K562 (cell line): Measurements from ENCODE around the gene STXBP4. TPM values are rescaled to one million over a fixed set of nuclear protein-coding genes. Genes with fewer than 3 reads are reported as not detected.

ENCODE experiments used
- ATAC-seq: fragments of 200-7000 bp; cut with Tn5 transposase; 3 replicates; pipeline ENCODE4 v1.9.1; 2020; ENCODE audit warnings: moderate library complexity
- BruUV-seq: library from RNA; stranded (reverse); fragments of 400-500 nt; replicated peaks from 2 replicates; lab custom pipeline; 2021; lab: Mats Ljungman, UMichigan
- CTCF ChIA-PET: fragments of 300-600 bp; formaldehyde crosslinking; extraction: SDS; loops from one replicate; lab custom pipeline; 2021; ENCODE audit warnings: low intra/inter-chr PET ratio; lab: Yijun Ruan, JAX
- POLR2A ChIA-PET: fragments of 300-600, 350-650 bp; sonication (Branson Sonifier 250); formaldehyde crosslinking; extraction: SDS; loops from one replicate; lab custom pipeline; 2021; ENCODE audit warnings: antibody characterized with exemption, inconsistent platforms; lab: Yijun Ruan, JAX
- DNase-seq, 4 experiments: peaks; one replicate each; pipeline versions ENCODE4 v3.0.0 to v3.0.0-alpha.2; 2011 to 2018; ENCODE audit warnings: low spot score in 3 of 4, mixed read lengths in 3 of 4; ENCODE audit errors: extremely low read depth in 1 of 4
- FAIRE-seq: peaks from 2 replicates; lab custom pipeline; 2011; peaks lifted over from hg19 to GRCh38; lab: Jason Lieb, UNC
- H2AFZ ChIP-seq: 2 replicates; pipeline ENCODE4 v1.6.0; 2011; ENCODE audit warnings: low read depth, low read length, control low read depth, inconsistent platforms
- H3K27ac ChIP-seq: fragments of 200-600 bp; 3 replicates; pipeline ENCODE4 v1.8.0; 2011; ENCODE audit warnings: low read depth, mild to moderate bottlenecking, control low read depth, inconsistent platforms, low read length, moderate library complexity, mixed read lengths; ENCODE audit errors: extremely low read depth
- H3K27me3 ChIP-seq, 2 experiments: fragments of 300-600 bp in 1 of 2; 2 replicates in 1 of 2; 3 replicates in 1 of 2; pipeline versions ENCODE4 v1.6.0 to v1.8.0; 2011; ENCODE audit warnings: inconsistent platforms in 2 of 2, low read length in 2 of 2, mild to moderate bottlenecking in 1 of 2, mixed read lengths in 1 of 2, moderate library complexity in 1 of 2; ENCODE audit not compliant: control insufficient read depth in 2 of 2, insufficient read depth in 2 of 2
- H3K36me3 ChIP-seq: fragments of 300-600 bp; 3 replicates; pipeline ENCODE4 v1.8.0; 2011; ENCODE audit warnings: mild to moderate bottlenecking, low read length, inconsistent platforms; ENCODE audit not compliant: control insufficient read depth, insufficient read depth
- H3K4me1 ChIP-seq, 2 experiments: fragments of 200-600 bp in 1 of 2; replicated peaks in 1 of 2; 2 replicates in 1 of 2; 3 replicates in 1 of 2; pipeline versions ENCODE4 v1.5.1 to v1.8.0; 2011; ENCODE audit warnings: inconsistent platforms in 2 of 2, low read length in 2 of 2, mild to moderate bottlenecking in 1 of 2, mixed read lengths in 1 of 2, moderate library complexity in 1 of 2; ENCODE audit not compliant: control insufficient read depth in 2 of 2, insufficient read depth in 2 of 2
- H3K4me2 ChIP-seq: 2 replicates; pipeline ENCODE4 v1.6.1; 2011; ENCODE audit warnings: low read length, control low read depth, inconsistent platforms, mixed read lengths; ENCODE audit not compliant: insufficient read depth
- H3K4me3 ChIP-seq: fragments of 200-600 bp; sonication (generic), shearing (Covaris generic); 2 replicates; pipeline ENCODE4 v1.5.1; 2016; ENCODE audit warnings: control low read depth, inconsistent platforms
- H3K79me2 ChIP-seq: fragments of 200-600 bp; 3 replicates; pipeline ENCODE4 v1.8.0; 2011; ENCODE audit warnings: low read length, inconsistent platforms; ENCODE audit not compliant: control insufficient read depth, insufficient read depth
- H3K9ac ChIP-seq, 2 experiments: 2 replicates each; pipeline versions ENCODE4 v1.6.0 to v1.6.1; 2011; ENCODE audit warnings: low read depth in 2 of 2, low read length in 2 of 2, control low read depth in 1 of 2, inconsistent platforms in 1 of 2, mild to moderate bottlenecking in 1 of 2, mixed read lengths in 1 of 2; ENCODE audit not compliant: insufficient read depth in 1 of 2
- H3K9me1 ChIP-seq: one replicate; pipeline ENCODE4 v1.6.0; 2011; ENCODE audit warnings: inconsistent platforms, mild to moderate bottlenecking, low read length, moderate library complexity; ENCODE audit not compliant: control insufficient read depth, insufficient read depth
- H3K9me3 ChIP-seq: replicated peaks from 2 replicates; pipeline ENCODE4 v1.5.1; 2011; ENCODE audit warnings: low read depth, low read length, inconsistent platforms; ENCODE audit not compliant: control insufficient read depth, insufficient read depth
- H4K20me1 ChIP-seq: replicated peaks from 2 replicates; pipeline ENCODE4 v1.6.1; 2011; ENCODE audit warnings: low read length, inconsistent platforms, mixed read lengths; ENCODE audit not compliant: control insufficient read depth, insufficient read depth
- CBFA2T3 ChIP-seq: fragments of 450-650 bp; IDR thresholded peaks from 2 replicates; pipeline ENCODE4 v1.6.1; 2017
- HMBOX1 ChIP-seq: sonication (generic); IDR thresholded peaks from 2 replicates; pipeline ENCODE4 v1.6.1; 2016
- PCBP2 ChIP-seq: fragments of 200-400 bp; formaldehyde crosslinking; IDR thresholded peaks from 2 replicates; pipeline ENCODE4 v1.6.1; 2018; ENCODE audit warnings: low read length, low read depth, mild to moderate bottlenecking, moderate library complexity; ENCODE audit not compliant: poor library complexity, severe bottlenecking
- PHB2 ChIP-seq: fragments of 450-650 bp; IDR thresholded peaks from 2 replicates; pipeline ENCODE4 v1.6.1; 2017; ENCODE audit warnings: low read depth
- ZFPM2 ChIP-seq: fragments of 250-450 bp; sonication (Bioruptor Pico); IDR thresholded peaks from 2 replicates; pipeline ENCODE4 v1.5.1; 2022; ENCODE audit warnings: mild to moderate bottlenecking
- in situ Hi-C: fragments of 300-500 bp; cut with MboI; formaldehyde crosslinking; loops from 4 replicates; pipeline ENCODE4 v1.15.0; 2018; ENCODE audit warnings: inconsistent platforms, mixed read lengths
- intact Hi-C: fragments of 100-400 bp; cut with micrococcal nuclease; formaldehyde crosslinking; loops from 2 replicates; pipeline ENCODE4 v1.14.2; 2022
- polyA plus RNA-seq, 8 experiments: library from polyadenylated mRNA; depleted of rRNA in 4 of 8; stranded (reverse) in 5 of 8; unstranded in 3 of 8; fragments of >200 nt; fragmentation: Nextera tagmentation in 2 of 8; fragmentation: Illumina TruSeq in 1 of 8; extraction: Ambion mirVana in 2 of 8; extraction: Trizol in 1 of 8; gene quantifications; 2 replicates each; pipeline versions ENCODE4 v1.2.1 to v1.2.3, GENCODE V29; 2011 to 2014; ENCODE audit warnings: inconsistent platforms in 1 of 8, missing spikeins in 1 of 8
- total RNA-seq, 7 experiments: library from RNA; depleted of rRNA in 6 of 7; stranded (reverse); fragments of >200 nt in 6 of 7; fragmentation: Illumina TruSeq in 2 of 7; extraction: Trizol in 2 of 7; gene quantifications; 2 replicates each; pipeline versions ENCODE4 v1.2.1 to v1.2.3, GENCODE V29; 2011 to 2021; ENCODE audit warnings: low replicate concordance in 1 of 7
- TF ChIP-seq, protein P1 (sequence below): sonication (generic); formaldehyde crosslinking; IDR thresholded peaks from 2 replicates; pipeline ENCODE4 v1.8.0; 2022; ENCODE audit warnings: mild to moderate bottlenecking, missing genetic modification reagents

STXBP4 gene
- total and polyA plus RNA-seq, 9 of the 15 experiments (the other 6 are each of a cell fraction or from before 2014, with no cell fraction given), result 11.6 to 23.2 (median 18.5) TPM

GRCh38 chr17:55069983-55070529, 101.5 kb downstream of the STXBP4 start:
- H3K4me1 ChIP-seq, result peaks cover 0 to 39% of the 10 kb centered on the region in 2 experiments; a peak in 3 of 5 replicates
- H4K20me1 ChIP-seq, result no peaks in the 10 kb centered on the region
- in situ Hi-C loops (no loop called here), intact Hi-C loops (loop anchor here (10.0 kb wide), 1 partner anchor 105 kb away; no protein-coding TSS in a partner anchor)
- no peaks in the 10 kb centered on the region for H3K27me3 ChIP-seq
- H3K79me2 ChIP-seq, result no peaks in the 10 kb centered on the region
- ChIA-PET POLR2A (interaction anchor here (0.6 kb wide), 1 partner anchor 799 kb away, joined by 3 read pairs; no protein-coding TSS in a partner anchor), CTCF (no interaction called here)
- no peak overlapping the region for H2AFZ ChIP-seq
- H3K4me3 ChIP-seq, result no peak overlapping the region
- ATAC-seq (peak; percentile 52), DNase-seq (no peak), FAIRE-seq (no peak)
- H3K9me1 ChIP-seq, result no peaks in the 10 kb centered on the region
- BruUV-seq, result no TSS peak
- H3K9me3 ChIP-seq, result no peaks in the 10 kb centered on the region
- H3K36me3 ChIP-seq, result peaks cover 5% of the 10 kb centered on the region; the same call in 2 of the 3 replicates
- H3K27ac ChIP-seq, result peak overlapping the region; percentile 63; the same call in 1 of the 3 replicates
- TF ChIP-seq ZFPM2 (no peak), HMBOX1 (peak; percentile 68; the same call in 1 of the 2 replicates), CBFA2T3 (peak; percentile 22; the same call in 1 of the 2 replicates), PCBP2 (no peak), PHB2 (no peak)
- TF ChIP-seq, protein P1, sequence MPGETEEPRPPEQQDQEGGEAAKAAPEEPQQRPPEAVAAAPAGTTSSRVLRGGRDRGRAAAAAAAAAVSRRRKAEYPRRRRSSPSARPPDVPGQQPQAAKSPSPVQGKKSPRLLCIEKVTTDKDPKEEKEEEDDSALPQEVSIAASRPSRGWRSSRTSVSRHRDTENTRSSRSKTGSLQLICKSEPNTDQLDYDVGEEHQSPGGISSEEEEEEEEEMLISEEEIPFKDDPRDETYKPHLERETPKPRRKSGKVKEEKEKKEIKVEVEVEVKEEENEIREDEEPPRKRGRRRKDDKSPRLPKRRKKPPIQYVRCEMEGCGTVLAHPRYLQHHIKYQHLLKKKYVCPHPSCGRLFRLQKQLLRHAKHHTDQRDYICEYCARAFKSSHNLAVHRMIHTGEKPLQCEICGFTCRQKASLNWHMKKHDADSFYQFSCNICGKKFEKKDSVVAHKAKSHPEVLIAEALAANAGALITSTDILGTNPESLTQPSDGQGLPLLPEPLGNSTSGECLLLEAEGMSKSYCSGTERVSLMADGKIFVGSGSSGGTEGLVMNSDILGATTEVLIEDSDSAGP, result no peak
- no peak overlapping the region for H3K4me2 ChIP-seq
- H3K9ac ChIP-seq, result no peak overlapping the region
